ENCODE results near the gene ETNK2.

ETNK2 gene

DNA sequence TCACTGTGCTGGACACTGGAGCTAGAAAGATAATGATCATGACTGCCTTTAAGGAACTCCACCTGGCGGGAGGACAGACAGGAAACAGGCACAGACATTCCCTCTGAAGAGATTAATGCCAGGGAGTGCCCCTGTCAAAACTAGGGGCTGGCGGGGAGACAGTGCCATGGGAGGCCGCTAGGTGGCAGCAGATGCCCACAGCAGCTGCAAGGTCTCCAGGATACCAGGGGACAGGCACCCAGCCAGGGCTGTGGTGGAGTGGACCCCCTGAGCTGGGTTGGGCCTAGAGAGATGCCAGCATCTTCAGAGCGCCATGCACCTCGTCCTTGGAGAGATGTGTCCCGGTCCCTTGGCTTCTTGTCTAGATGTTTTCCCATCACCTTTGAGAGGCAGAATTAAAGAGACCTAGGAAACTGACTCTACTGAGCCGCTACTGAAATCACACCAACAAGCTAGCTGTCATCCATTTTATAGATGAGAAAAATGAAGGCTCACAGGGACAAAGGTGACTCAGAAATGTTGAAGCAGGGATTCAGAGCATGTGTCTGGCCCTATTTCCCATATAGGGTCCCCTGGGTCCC lies 10.7 kb upstream of the ETNK2 start:
- peaks cover 17% of the 10 kb centered on the region for H3K27me3 Mint-ChIP-seq
- peak; percentile 91 for DNase-seq
- peaks cover 2% of the 10 kb centered on the region for H3K4me1 Mint-ChIP-seq (ENCODE audit: low read depth)
- H3K9me3 Mint-ChIP-seq, result peaks cover 5% of the 10 kb centered on the region
- no peaks in the 10 kb centered on the region for H3K36me3 Mint-ChIP-seq (ENCODE audit: low read depth)
- H3K4me3 Mint-ChIP-seq, result no peak overlapping the region
- H3K27ac Mint-ChIP-seq, result no peak overlapping the region

DNA sequence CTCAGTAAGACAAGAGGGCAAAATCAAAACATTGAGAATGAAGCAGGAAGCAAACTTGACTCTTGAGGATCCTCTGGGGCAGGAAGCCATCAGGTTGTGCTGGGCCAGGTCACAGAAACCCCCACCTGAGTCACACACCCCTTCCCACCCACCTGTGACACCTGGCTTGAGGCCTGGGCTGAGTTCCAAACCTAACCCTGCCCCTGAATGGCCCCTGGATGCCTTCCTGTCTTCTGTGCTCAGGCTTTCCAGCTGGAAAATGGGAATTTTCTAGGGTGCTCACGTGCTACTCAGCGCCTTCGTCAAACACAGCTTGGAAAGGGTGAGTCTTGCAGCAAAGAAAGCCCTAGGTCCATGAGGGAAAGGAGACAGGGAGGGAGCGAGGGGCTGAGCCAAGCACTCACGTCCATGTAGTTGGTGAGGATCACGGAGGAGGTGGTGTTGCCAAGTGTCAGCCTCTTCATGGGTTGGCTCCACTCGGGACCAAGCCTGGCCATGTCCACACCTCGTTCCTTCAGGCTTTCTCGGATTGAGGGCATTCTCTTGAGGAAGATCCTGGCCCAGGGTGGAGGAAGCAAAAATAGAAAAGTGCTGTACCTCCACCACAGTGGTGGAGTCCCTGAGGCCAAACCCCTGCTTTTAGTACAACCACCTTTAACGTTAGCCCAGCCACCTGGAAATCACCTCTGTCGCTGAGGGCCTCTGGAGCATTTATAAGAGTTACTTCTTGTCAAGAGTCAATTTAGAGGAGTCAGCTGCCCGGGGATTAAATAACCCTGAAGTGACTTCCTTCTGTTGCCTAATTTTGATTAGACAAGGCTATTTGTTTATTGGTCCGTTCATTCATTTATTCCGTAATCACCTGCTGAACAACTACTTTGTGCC lies 10.0 kb upstream of the ETNK2 start:
- no peak for DNase-seq
- H3K27me3 Mint-ChIP-seq, result peaks cover 17% of the 10 kb centered on the region
- peaks cover 2% of the 10 kb centered on the region for H3K4me1 Mint-ChIP-seq (ENCODE audit: low read depth)
- no peak overlapping the region for H3K27ac Mint-ChIP-seq
- no peaks in the 10 kb centered on the region for H3K36me3 Mint-ChIP-seq (ENCODE audit: low read depth)
- H3K4me3 Mint-ChIP-seq, result no peak overlapping the region
- no peaks in the 10 kb centered on the region for H3K9me3 Mint-ChIP-seq

DNA sequence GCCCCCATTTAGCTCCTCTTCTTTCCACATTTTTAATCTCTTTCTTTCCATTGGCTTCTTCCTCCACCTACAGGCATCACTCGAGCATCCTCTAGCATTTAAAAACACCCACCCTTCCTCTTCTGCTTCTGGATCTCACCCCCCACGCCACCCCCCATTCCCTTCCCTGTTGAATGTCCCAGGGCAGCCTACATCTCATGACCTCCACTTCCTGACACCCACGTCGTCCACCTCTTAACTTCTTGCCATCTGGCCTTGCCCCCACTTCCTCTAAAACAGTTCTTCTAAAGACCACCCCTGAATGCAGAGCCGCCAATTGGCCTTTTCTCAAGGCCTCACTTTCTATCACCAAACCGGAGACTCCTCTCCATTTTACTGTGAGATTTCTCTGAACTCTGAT lies 6.1 kb upstream of the ETNK2 start:
- peaks cover 2% of the 10 kb centered on the region for H3K4me1 Mint-ChIP-seq (ENCODE audit: low read depth)
- no peak for DNase-seq
- no peaks in the 10 kb centered on the region for H3K36me3 Mint-ChIP-seq (ENCODE audit: low read depth)
- no peaks in the 10 kb centered on the region for H3K9me3 Mint-ChIP-seq
- H3K4me3 Mint-ChIP-seq, result no peak overlapping the region
- H3K27me3 Mint-ChIP-seq, result peaks cover 13% of the 10 kb centered on the region
- H3K27ac Mint-ChIP-seq, result no peak overlapping the region

DNA sequence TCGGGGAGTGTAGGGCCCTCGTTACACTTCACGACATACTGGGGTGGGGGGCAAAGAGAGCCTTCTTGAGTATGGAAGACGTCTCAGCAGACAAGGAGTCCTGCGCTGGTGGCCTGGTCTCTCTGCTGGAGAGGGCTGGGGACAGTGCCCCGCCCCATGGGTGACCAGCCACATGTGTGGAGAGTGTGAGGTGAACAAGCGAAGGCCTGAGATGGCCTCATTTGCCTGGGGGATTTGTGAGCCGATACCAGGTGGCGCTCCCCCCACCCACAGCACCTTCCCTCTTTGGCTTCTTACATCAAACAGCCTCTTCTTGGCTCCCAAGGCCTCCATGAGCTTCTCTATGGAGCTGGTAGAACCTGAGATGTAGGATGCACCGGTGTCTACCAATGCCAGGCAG lies 4.0 kb upstream of the ETNK2 start:
- peaks cover 4% of the 10 kb centered on the region for H3K27me3 Mint-ChIP-seq

DNA sequence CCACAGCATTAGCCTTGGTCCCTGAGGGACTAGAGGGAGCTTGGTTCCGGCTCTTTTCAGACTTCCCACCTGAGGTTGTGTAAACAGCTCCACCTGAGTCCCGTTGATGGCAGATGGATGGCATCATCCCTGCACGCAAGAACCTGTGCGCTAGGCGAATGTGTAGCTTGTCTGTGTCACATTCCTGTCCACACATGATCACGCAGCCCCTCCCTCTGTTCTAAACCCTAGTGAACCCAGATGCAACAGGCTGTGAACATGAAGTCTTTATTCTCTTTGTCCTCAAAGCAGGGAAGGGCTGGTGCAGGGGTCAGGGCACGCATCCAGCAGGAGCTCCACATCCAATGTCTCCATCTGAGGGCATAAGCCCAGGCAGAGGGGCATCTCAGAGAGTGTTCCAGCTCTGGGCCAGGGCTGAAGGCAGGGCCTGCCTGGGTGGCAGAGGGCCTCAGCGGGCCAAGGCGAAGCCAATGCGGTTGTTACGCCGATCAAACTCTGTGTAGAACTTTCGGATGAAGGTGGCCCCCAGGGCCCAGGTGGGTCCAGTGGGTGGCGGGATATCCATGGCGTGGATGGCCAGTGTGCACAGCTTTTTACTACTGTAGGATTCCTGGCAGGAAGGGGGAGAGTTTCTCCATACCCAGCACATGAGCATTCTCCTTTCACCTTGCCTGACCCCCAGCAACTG lies 2.9 kb upstream of the ETNK2 start:
- H3K4me3 Mint-ChIP-seq, result no peak overlapping the region
- H3K9me3 Mint-ChIP-seq, result no peaks in the 10 kb centered on the region
- peaks cover 9% of the 10 kb centered on the region for H3K4me1 Mint-ChIP-seq (ENCODE audit: low read depth)
- no peaks in the 10 kb centered on the region for H3K36me3 Mint-ChIP-seq (ENCODE audit: low read depth)
- no peak overlapping the region for H3K27ac Mint-ChIP-seq
- no peaks in the 10 kb centered on the region for H3K27me3 Mint-ChIP-seq
- no peak for DNase-seq

More for the DNA sequence above, 4.0 kb upstream of the ETNK2 start:
- H3K4me3 Mint-ChIP-seq, result no peak overlapping the region
- H3K27ac Mint-ChIP-seq, result no peak overlapping the region
- DNase-seq, result no peak
- peaks cover 8% of the 10 kb centered on the region for H3K4me1 Mint-ChIP-seq (ENCODE audit: low read depth)
- H3K36me3 Mint-ChIP-seq (ENCODE audit: low read depth), result no peaks in the 10 kb centered on the region
- no peaks in the 10 kb centered on the region for H3K9me3 Mint-ChIP-seq

DNA sequence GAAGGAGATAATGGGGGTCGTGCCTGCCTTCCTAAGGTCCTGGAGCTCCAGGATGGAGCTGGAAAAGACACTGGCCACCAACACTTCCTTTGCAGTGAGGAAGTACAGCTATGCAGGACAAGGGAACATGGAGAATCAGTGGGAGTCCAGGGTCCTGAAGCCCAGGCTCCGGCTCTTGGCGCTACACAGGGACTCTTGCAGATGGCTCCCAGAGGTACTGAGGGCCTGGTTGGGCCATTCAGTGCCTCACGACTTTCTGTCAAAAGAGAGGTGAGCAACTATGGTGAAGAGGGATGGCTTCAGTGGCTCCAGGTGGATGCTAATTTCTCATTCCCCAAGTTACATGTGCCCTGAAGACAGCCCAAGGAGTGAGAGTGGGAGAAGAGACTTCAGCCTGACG lies 1.8 kb upstream of the ETNK2 start:
- Mint-ChIP-seq H3K4me1 (ENCODE audit: low read depth) (peaks cover 9% of the 10 kb centered on the region), H3K9me3 (no peaks in the 10 kb centered on the region), H3K36me3 (ENCODE audit: low read depth) (no peaks in the 10 kb centered on the region), H3K27me3 (no peaks in the 10 kb centered on the region), H3K4me3 (no peak overlapping the region), H3K27ac (no peak overlapping the region)
- no peak for DNase-seq

DNA sequence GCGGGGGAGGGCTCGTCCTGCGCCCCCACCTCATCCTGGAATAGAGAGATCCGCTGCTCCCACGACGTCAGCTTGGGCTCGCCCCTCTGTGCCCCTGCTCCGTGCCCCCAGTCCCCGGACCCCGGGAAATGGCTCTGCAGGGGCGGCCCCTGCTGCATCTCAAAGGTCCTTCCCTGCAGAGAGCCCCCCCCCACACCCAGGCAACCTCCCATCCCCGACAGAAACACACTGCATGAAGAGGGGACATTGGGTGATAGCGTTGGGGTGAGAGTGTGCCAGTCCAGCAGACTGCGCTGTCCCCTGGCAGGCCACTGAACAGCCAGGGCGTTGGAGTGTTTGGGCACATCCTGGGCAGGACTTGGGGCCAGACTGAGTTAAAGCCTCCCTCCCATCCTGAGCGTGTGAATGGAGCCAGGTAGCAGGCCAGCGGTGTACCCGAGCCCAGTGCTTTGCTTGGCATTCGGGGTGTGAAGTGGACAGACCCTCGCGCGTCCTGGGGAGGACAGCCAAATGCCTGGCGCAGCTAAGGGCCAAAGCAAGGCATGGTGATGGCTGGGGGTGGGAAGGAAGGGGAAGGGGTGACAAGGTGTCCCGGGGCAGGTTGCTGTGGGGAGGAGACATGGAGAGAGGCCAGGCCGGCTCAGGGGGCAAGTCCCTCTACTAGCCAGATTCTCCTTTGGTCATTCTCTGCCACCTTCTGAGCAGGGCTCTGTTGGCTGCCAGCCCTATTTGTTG lies 633 bp upstream of the ETNK2 start:
- DNase-seq, result no peak
- H3K27ac Mint-ChIP-seq, result no peak overlapping the region

DNA sequence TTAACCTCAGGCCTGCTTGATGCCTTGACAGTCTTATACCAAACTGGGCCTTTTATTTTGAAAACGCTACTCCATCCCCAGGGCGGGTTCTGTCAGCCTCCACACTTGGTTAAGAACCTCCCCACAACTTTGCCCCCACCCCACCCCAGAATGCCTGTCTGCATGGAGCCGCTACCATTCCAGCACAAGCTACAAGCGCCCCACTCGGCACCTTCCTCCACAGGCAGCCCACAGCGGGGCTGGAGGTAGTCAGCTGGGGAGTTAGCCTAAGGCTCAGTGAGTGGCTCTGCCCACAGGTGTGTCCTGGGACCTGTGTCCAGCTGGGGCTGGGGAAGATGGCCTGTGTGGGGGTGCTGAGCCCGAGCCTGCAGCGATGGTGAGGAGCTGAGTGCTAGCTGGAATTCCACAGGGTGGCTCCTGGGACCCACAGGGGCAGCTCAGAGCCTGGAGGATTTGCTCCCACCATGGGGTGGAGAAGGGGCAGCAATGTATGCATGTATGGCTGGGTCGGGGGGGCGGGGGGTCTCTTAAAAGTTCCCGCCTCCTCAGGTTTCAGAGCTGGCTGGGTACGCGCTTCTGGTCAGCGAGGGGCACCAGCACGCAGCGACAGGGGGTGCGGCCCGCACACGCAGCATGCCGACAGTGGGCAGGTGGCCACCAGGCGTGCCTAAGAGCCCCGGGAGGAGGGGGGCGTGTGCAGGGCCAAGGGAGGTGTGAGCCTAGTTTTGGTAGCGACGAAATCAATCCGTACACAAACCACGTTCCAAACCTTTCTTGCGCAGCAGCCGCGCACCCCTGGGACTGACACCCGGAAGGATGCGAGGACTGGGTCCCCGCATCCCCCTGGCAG lies 917 bp downstream of the ETNK2 start:
- Mint-ChIP-seq H3K27ac (no peak overlapping the region), H3K27me3 (no peaks in the 10 kb centered on the region), H3K9me3 (no peaks in the 10 kb centered on the region), H3K36me3 (ENCODE audit: low read depth) (no peaks in the 10 kb centered on the region), H3K4me3 (peak overlapping the region; percentile 59), H3K4me1 (ENCODE audit: low read depth) (peaks cover 9% of the 10 kb centered on the region)
- DNase-seq, result no peak

More for the DNA sequence above, 633 bp upstream of the ETNK2 start:
- Mint-ChIP-seq H3K27me3 (no peaks in the 10 kb centered on the region), H3K9me3 (no peaks in the 10 kb centered on the region), H3K4me3 (peak overlapping the region; percentile 66), H3K36me3 (ENCODE audit: low read depth) (no peaks in the 10 kb centered on the region), H3K4me1 (ENCODE audit: low read depth) (peaks cover 9% of the 10 kb centered on the region)

DNA sequence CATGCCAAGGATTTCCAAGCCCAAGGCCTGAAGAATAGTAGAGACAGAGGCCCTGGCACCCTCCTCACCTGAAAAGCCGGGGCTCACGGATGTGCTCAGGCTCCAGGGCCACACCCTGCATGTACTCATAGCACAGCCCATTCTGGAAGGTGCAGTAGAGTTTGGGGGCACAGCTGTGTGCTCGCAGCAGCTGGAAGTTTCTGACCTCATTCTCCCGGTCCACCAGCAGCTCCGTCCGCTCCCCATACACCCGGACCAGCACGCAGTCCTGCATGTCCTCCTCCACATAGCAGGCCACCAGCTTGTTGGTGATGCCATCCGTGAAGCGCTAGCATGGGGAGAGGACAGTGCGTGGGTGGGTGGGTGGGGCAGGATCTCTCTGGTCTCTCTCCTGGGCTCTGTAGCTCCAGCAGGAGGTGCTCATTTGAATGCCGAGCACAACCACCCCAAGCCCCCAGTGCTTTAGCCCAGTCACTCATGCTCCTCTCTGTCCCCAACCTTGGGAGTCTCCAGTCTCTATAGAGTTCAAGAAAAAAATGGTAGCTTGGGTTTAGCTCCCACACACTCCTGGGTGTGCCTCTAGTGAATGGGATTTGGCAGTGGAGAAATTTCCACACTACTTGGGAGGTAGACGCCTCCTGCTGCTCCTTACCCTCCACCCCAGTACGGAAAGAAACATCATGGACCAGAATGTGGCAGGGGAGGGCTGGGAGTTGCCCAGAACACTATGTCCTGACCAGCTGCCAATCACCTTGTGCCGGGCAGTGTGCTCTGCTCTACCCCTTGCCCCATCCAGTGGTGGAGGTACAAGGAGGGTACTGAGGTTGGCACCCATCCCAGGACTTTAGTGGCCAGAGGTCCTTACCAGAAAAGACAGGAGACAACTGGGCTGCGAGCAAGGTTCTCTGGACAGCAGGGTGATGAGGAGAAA lies 1.9 kb downstream of the ETNK2 start:
- Mint-ChIP-seq H3K36me3 (ENCODE audit: low read depth) (no peaks in the 10 kb centered on the region), H3K4me1 (ENCODE audit: low read depth) (peaks cover 9% of the 10 kb centered on the region), H3K4me3 (no peak overlapping the region), H3K27ac (no peak overlapping the region), H3K27me3 (no peaks in the 10 kb centered on the region), H3K9me3 (no peaks in the 10 kb centered on the region)
- DNase-seq, result no peak

DNA sequence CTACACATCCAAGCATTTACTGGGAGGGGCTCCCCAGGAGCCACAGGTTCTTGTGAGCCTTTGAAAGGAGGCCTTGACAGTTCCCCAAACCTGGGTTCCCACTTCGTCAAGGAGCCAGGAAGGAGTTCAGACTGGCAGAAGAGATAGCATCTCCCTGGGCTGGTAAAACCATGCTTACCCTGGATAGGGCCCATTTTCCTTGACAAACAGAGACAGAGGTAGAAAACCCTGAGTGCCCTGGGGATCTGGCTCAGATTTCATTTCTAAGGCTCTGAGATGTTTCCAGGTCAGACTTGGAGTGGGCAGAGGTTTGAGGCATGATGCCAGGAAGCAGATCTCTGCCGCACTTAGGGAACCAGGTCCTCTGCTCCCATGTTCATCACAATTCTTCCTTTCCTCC lies 2.7 kb downstream of the ETNK2 start:
- H3K9me3 Mint-ChIP-seq, result no peaks in the 10 kb centered on the region
- peaks cover 9% of the 10 kb centered on the region for H3K4me1 Mint-ChIP-seq (ENCODE audit: low read depth)
- no peak overlapping the region for H3K27ac Mint-ChIP-seq
- H3K36me3 Mint-ChIP-seq (ENCODE audit: low read depth), result no peaks in the 10 kb centered on the region
- no peak for DNase-seq
- H3K27me3 Mint-ChIP-seq, result no peaks in the 10 kb centered on the region
- H3K4me3 Mint-ChIP-seq, result no peak overlapping the region

DNA sequence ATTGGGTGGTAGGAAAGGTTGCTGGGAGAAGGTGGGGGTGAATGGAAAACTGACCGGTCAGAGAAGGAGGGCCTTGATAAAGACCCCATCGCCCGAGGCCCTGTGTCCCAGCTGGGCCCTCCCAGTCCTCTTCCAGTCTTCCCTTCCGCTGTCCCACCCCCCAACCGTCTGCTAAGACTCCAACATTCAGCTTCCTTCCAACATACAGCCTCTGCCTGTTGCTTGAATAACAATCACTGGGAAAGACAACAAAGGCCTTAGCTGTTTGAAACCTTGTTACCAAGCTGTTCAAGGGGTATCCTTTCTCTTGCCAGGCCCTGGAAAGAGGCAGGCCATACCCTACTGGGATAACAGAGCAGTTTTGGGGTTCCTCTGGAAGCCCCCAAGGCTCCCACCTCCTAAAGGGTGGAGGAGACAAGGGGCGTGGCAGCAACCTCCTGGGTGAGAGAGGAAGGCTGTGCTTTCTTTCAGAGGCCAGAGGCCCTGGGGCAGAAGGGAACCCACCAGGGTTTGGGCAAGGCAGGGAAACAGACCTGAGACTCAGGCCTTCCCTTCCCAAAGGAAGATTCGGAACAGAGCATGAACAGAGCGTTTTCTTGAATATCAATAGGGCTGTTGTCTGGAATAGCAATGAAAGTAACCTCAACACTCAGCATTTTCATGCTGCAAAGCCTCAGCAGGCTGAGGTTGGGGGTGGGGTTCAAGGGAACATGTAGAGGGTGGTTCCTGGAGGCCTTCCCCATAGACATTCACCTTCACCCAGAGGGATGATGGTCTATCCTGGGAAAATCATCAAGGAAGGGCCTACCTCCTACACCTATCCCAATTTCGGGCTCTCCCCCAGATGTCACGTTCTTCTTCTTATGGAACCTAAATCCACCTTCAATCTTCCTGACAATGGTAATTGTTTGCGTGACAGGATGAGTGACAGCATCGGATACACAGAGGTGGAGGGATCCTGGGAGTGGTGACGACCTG lies 4.1 kb downstream of the ETNK2 start:
- no peak for DNase-seq
- H3K9me3 Mint-ChIP-seq, result no peaks in the 10 kb centered on the region
- peaks cover 7% of the 10 kb centered on the region for H3K4me1 Mint-ChIP-seq (ENCODE audit: low read depth)
- no peaks in the 10 kb centered on the region for H3K27me3 Mint-ChIP-seq
- no peaks in the 10 kb centered on the region for H3K36me3 Mint-ChIP-seq (ENCODE audit: low read depth)
- H3K4me3 Mint-ChIP-seq, result no peak overlapping the region
- H3K27ac Mint-ChIP-seq, result no peak overlapping the region

DNA sequence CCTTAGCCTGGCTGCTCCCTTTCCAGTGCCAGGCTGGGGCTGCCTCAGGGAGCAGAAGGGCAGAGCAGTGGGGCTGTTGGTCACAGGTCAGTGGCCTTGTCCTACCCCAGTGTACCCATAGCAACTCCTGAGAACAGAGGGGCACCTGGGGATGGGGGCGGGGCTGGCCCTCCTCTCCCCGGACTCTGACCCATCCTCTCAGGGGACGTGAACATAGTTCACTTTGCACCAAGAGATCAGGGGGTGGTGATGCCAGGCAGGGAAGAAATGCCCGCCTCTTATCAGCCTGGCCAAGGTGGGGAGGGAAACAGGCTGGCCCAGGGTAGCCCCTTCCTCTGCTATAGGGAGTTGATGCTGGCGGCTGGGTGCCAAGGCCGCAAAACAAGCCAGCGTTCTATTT lies 4.9 kb downstream of the ETNK2 start:
- no peaks in the 10 kb centered on the region for H3K9me3 Mint-ChIP-seq
- H3K4me3 Mint-ChIP-seq, result no peak overlapping the region
- H3K36me3 Mint-ChIP-seq (ENCODE audit: low read depth), result no peaks in the 10 kb centered on the region
- DNase-seq, result no peak
- no peaks in the 10 kb centered on the region for H3K27me3 Mint-ChIP-seq
- H3K4me1 Mint-ChIP-seq (ENCODE audit: low read depth), result peaks cover 5% of the 10 kb centered on the region
- H3K27ac Mint-ChIP-seq, result no peak overlapping the region

Data from activated T-cell treated with anti-CD3 and anti-CD28 coated beads, Interleukin-2, amount 50 U/mL, for 24 hours (primary cell).